ENCODE data around the gene PGM1. TPM values are rescaled to one million over a fixed set of nuclear protein-coding genes. Genes with fewer than 3 reads are reported as not detected.
"Not testable (repeated sequence)": the region's sequence is repeated elsewhere in the genome, so short reads cannot be mapped to it uniquely, and the experiment has no call there.

Gene PGM1
- total RNA-seq: 10 to 100 TPM; 31.9 to 32.4 TPM

DNA sequence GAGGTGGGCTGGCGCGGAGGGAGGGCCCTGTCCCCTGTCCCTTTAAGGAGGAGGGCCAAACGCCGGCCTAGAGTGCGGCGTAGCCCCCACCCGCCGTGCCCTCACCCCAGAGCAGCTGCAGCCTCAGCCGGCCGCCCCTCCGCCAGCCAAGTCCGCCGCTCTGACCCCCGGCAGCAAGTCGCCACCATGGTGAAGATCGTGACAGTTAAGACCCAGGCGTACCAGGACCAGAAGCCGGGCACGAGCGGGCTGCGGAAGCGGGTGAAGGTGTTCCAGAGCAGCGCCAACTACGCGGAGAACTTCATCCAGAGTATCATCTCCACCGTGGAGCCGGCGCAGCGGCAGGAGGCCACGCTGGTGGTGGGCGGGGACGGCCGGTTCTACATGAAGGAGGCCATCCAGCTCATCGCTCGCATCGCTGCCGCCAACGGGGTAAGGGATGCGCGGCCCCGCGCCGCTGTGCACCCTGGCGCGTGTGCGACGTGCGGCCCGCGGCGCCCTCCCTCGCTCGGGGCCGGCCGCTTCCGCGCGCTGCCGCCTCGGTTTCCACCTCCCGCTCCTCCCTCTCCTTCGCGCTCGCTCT is at the start of gene PGM1:
Gene PGM1 (plus strand): TSS at position 109 of the 583 bp plus-strand sequence. CDS start 78 bp downstream, at position 187.
- ChIA-PET POLR2A (interaction anchor here (1.0 to 2.2 kb wide), 2 partner anchors 11 to 70 kb away, joined by 3 to 8 read pairs; partner anchors contain the start of genes EFCAB7 and ITGB3BP), CTCF (interaction anchor here (0.9 kb wide), 1 partner anchor 18 kb away, joined by 3 read pairs; no protein-coding TSS in a partner anchor)
- Mint-ChIP-seq H3K9me3 (no peaks in the 10 kb centered on the region), H3K27ac (peak within 1 kb of the TSS; percentile 98), H3K4me1 (ENCODE audit: low read depth) (peaks cover 28% of the 10 kb centered on the region), H3K4me3 (peak within 1 kb of the TSS; percentile 95), H3K27me3 (no peaks in the 10 kb centered on the region), H3K36me3 (peaks cover 7% of the 10 kb centered on the region)
- peak; percentile 84 for DNase-seq
- intact Hi-C loops (cut with micrococcal nuclease): loop anchor here (1.0 to 5.0 kb wide), 4 partner anchors 19 to 1474 kb away; partner anchors contain the start of genes EFCAB7, ITGB3BP and USP1

DNA sequence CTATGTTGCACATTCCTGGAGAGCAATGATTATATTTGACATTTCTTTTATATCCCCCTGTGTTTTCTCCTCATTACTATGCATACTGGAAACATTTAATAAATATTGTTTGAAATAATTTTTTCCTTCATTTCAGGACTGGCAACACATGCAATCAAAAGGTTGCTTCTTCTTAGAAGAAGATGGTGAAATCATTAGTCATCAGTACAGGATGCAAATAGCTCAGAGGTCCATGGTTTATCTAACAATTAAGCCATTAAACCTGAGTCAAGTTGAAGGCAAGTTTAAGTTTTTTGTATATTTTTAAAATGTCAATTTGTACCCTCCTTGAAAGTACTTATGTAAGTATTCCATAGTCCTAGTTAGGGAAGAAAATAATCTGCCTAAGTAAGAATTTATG is 47.4 kb upstream of the PGM1 start:
- ChIA-PET CTCF (no interaction called here), POLR2A (no interaction called here)
- no peaks in the 10 kb centered on the region for H3K27me3 Mint-ChIP-seq
- intact Hi-C loops (cut with micrococcal nuclease): no loop called here
- peaks cover 9% of the 10 kb centered on the region for H3K36me3 Mint-ChIP-seq
- H3K4me1 Mint-ChIP-seq (ENCODE audit: low read depth): no peaks in the 10 kb centered on the region
- no peaks in the 10 kb centered on the region for H3K9me3 Mint-ChIP-seq
- H3K27ac Mint-ChIP-seq: no peak overlapping the region
- no peak overlapping the region for H3K4me3 Mint-ChIP-seq
- DNase-seq: no peak

DNA sequence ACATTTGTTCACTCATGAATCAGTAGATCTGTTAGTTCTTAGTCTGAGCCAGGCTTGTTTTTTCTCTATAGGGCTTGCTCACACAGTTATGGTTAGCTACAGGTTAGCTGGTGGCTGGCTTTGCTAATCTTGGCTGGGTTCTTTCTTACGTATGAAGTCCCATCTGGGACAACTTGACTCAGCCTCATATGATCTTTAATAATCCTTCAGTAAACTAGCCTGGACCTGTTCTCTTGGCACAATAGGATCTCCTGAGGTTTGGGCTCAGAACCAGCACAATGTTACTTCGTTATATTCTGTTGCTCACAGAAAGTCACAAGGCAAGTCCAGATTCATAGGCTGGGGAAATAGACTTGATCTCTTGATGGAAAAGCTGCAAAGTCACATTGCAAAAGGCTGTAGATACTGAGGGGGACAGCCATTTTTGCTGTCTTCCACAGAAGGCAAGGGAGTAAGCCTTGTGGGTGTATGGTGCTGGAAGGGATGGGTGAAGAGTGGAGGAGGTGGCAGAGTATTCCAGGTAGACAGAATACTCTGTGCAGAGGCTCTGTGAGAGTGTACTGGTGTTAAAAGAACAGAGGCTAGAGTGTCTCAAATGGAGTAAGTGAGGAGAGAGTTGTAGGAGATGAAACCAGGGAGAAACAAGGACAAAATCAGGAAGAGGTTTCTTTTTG is 45.5 kb upstream of the PGM1 start:
- no peak for DNase-seq
- no peaks in the 10 kb centered on the region for H3K27me3 Mint-ChIP-seq
- no peak overlapping the region for H3K4me3 Mint-ChIP-seq
- POLR2A ChIA-PET: no interaction called here
- CTCF ChIA-PET: no interaction called here
- no peaks in the 10 kb centered on the region for H3K9me3 Mint-ChIP-seq
- H3K27ac Mint-ChIP-seq: no peak overlapping the region
- H3K36me3 Mint-ChIP-seq: peaks cover 9% of the 10 kb centered on the region
- H3K4me1 Mint-ChIP-seq (ENCODE audit: low read depth): no peaks in the 10 kb centered on the region
- intact Hi-C loops (cut with micrococcal nuclease): no loop called here

DNA sequence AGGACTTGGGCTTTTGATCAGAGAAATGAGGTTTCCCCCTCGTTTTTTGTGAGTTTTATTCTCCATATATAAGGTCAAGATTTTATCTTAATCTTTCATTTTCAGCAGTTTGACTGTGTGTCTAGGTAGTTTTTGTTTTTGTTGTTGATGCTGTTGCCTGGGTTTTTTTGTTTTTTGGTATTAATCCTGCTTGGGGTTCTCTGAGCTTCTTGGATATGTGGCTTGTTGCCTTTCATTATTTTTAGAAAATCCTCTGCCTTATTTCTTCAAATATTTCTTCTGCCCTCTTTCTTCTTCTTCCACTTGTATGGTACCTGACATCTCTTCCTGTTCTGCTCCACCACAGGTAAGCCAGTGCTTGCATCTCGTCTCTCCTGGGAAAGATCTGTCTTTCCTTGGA is 44.9 kb upstream of the PGM1 start:
- Mint-ChIP-seq H3K4me1 (ENCODE audit: low read depth) (no peaks in the 10 kb centered on the region), H3K36me3 (peaks cover 9% of the 10 kb centered on the region), H3K27ac (no peak overlapping the region), H3K4me3 (no peak overlapping the region), H3K9me3 (no peaks in the 10 kb centered on the region), H3K27me3 (no peaks in the 10 kb centered on the region)
- ChIA-PET CTCF (no interaction called here), POLR2A (no interaction called here)
- no peak for DNase-seq
- intact Hi-C loops (cut with micrococcal nuclease): no loop called here

DNA sequence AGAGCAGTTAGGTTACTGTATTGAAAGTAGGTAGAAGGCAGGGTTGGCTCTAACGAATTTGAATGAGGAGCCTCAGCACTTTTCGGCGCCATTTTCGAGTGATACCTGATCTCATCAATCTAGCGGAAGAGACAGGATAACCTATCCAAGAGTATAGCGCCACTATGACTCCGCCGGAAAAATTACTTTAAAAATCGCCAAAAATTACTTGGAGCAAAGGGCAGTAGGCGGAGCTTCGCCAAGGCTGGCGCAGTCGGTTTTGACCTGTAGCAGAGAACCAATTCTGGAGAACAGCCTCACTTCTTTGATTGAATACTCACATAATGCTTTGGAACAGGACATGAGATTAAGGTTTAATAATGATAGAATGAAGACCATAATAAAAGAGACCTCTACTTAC is 44.3 kb upstream of the PGM1 start:
- Mint-ChIP-seq H3K9me3 (no peaks in the 10 kb centered on the region), H3K27me3 (no peaks in the 10 kb centered on the region), H3K27ac (no peak overlapping the region), H3K4me1 (ENCODE audit: low read depth) (no peaks in the 10 kb centered on the region), H3K36me3 (peaks cover 9% of the 10 kb centered on the region), H3K4me3 (no peak overlapping the region)
- CTCF ChIA-PET: no interaction called here
- no peak for DNase-seq
- intact Hi-C loops (cut with micrococcal nuclease): no loop called here
- POLR2A ChIA-PET: no interaction called here

DNA sequence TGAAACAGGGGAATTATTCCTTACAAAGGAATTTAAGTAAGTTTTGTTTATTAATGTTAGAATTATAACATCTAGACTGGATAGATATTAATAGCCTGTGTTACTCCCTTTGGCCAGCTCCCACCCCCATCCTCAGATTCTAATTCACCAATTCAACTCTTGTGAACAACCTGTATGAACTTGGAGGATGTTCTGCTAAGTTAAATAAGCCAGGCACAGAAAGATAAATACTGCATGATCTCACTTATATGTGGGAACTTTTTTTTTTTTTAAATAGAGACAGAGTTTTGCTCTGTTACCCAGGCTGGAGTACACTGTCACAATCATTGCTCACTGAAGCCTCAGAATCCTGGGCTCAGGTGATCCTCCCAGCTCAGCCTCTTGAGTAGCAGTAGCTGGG is 37.7 kb upstream of the PGM1 start:
- no peak for DNase-seq
- H3K4me1 Mint-ChIP-seq (ENCODE audit: low read depth): no peaks in the 10 kb centered on the region
- H3K9me3 Mint-ChIP-seq: no peaks in the 10 kb centered on the region
- intact Hi-C loops (cut with micrococcal nuclease): no loop called here
- H3K36me3 Mint-ChIP-seq: peaks cover 5% of the 10 kb centered on the region
- H3K27me3 Mint-ChIP-seq: no peaks in the 10 kb centered on the region
- POLR2A ChIA-PET: no interaction called here
- no peak overlapping the region for H3K4me3 Mint-ChIP-seq
- H3K27ac Mint-ChIP-seq: no peak overlapping the region
- CTCF ChIA-PET: no interaction called here

DNA sequence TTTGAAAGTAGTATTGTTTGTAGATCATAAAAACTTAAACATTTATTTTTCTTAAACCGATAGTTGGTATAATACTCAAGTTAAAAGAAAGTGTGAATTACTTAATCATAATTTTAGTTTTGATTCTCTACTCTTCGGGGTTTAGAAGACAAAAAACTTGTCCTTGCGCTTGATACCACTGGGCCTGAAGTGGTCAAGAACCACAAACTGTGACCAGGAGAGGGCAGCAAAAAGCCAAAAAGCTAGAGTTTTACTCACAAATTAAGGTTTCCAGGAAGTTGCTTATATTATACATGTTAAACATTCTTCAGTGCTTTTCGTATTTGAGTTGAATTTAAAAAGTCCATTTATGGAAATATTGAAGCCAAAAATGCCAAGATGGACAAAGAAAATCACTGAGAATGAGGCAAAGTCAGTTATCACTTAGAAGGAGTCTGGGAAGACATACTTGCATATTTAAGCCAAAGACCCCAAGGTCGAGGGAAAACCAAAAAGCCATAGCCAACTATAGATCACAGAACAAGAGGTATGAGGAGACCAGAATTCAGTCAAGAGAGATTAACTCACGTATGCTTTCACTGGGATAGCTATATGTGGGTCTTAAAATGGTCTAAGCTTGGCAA is 35.7 kb upstream of the PGM1 start:
- H3K27ac Mint-ChIP-seq: no peak overlapping the region
- POLR2A ChIA-PET: no interaction called here
- no peak overlapping the region for H3K4me3 Mint-ChIP-seq
- CTCF ChIA-PET: interaction anchor here (0.7 to 1.8 kb wide), 4 partner anchors 13 to 689 kb away, joined by 3 to 9 read pairs (median 4); no protein-coding TSS in a partner anchor
- H3K9me3 Mint-ChIP-seq: no peaks in the 10 kb centered on the region
- H3K36me3 Mint-ChIP-seq: peaks cover 7% of the 10 kb centered on the region
- no peaks in the 10 kb centered on the region for H3K27me3 Mint-ChIP-seq
- H3K4me1 Mint-ChIP-seq (ENCODE audit: low read depth): no peaks in the 10 kb centered on the region
- peak; percentile 26 for DNase-seq
- intact Hi-C loops (cut with micrococcal nuclease): no loop called here

DNA sequence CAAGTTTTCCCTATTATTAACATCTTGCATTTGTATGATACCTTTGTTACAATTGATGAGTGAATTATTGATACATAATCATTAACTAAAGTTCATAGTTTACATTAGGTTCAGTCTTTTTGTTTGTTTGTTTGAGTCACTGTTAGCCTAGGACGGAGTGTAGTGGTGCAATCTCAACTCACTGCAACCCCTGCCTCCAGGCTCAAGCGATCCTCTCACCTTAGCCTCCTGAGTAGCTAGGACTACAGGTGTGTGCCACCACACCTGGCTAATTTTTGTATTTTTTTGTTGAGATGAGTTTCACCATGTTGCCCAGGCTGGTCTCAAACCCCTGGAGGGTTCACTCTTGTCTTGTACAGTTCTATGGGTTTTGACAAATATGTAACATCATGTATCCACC is 33.9 kb upstream of the PGM1 start:
- ChIA-PET POLR2A (no interaction called here), CTCF (interaction anchor here (0.6 to 1.3 kb wide), 2 partner anchors 32 to 132 kb away, joined by 3 read pairs; no protein-coding TSS in a partner anchor)
- Mint-ChIP-seq H3K9me3 (no peaks in the 10 kb centered on the region), H3K27ac (no peak overlapping the region), H3K27me3 (no peaks in the 10 kb centered on the region), H3K4me3 (no peak overlapping the region), H3K36me3 (peaks cover 8% of the 10 kb centered on the region), H3K4me1 (ENCODE audit: low read depth) (no peaks in the 10 kb centered on the region)
- DNase-seq: no peak
- intact Hi-C loops (cut with micrococcal nuclease): no loop called here

DNA sequence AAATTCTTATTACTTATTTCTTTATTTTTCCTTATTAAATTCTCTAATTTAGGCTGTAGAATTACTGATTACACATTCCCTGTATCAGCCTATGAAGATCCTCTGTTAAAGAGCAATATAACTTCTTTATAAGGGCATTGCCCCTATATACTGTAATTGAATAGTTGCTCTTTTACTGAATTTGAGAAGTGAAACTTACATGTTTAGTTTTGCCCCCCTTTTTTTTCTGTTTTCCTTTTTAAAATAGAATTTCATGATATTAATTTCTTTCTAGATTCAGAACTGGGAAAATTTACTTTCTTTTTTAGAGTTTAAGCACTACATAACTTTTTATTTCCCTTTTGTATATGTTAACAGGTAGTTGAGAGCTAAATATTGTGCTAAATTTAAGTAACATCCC is 29.5 kb upstream of the PGM1 start:
- POLR2A ChIA-PET: no interaction called here
- Mint-ChIP-seq H3K27ac (no peak overlapping the region), H3K27me3 (no peaks in the 10 kb centered on the region), H3K36me3 (peaks cover 23% of the 10 kb centered on the region), H3K9me3 (no peaks in the 10 kb centered on the region), H3K4me1 (ENCODE audit: low read depth) (no peaks in the 10 kb centered on the region), H3K4me3 (no peak overlapping the region)
- CTCF ChIA-PET: interaction anchor here (1.3 to 3.0 kb wide), 2 partner anchors 11 to 12 kb away, joined by 4 to 8 read pairs; no protein-coding TSS in a partner anchor
- intact Hi-C loops (cut with micrococcal nuclease): no loop called here
- no peak for DNase-seq

DNA sequence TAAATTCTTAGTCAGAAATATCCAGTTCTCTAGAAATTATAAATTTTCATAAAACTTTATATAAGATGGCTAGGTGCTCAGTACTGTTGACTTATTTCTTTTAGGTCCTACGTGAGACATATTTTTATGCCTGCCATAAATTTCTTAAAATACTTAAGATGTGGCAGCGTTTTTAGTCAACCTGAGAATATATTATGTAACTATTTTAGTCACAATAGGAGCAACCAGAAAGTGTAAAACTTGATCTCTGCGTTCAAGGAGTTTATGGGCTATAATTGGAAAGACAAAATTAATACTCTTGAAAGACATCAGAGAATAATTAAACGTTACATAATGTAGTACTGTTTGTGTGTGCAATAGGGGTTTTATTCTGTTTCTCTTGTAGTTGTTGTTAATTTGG is 24.1 kb upstream of the PGM1 start:
- intact Hi-C loops (cut with micrococcal nuclease): no loop called here
- Mint-ChIP-seq H3K4me1 (ENCODE audit: low read depth) (no peaks in the 10 kb centered on the region), H3K27me3 (no peaks in the 10 kb centered on the region), H3K4me3 (no peak overlapping the region), H3K27ac (no peak overlapping the region), H3K9me3 (no peaks in the 10 kb centered on the region), H3K36me3 (peaks cover 16% of the 10 kb centered on the region)
- CTCF ChIA-PET: no interaction called here
- DNase-seq: no peak
- POLR2A ChIA-PET: no interaction called here

DNA sequence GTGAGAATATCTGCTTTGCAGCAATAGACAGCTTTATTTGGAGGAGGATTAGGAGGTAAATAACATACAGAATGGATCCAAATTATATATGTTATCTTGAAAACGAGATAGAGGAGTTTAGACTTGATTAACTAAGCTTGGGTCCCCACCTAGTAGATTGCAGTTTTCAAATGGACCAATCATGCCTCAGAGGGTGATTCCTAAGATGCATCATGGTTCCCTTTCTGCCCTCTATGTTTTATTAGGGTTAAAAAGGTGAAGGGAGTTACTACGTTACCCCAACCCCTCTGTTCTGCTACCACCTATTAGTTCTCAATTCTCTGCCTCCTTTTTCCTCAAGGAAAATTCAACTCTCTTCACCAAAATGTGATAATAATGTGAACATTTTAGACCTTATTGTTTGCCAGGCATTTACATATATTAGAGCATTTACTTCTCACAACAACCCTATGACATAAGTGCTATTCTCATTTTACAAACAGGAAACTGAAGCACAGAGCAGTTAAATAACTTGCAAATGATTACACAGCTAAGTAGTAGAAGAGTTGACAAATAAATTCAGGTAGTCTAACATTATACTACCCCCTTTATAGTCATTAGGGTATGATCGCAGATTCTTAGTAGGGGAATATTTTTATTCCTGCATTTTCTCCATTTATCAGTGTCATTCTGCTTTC is 23.4 kb upstream of the PGM1 start:
- CTCF ChIA-PET: interaction anchor here (1.0 kb wide), 1 partner anchor 12 kb away, joined by 3 read pairs; no protein-coding TSS in a partner anchor
- Mint-ChIP-seq H3K4me1 (ENCODE audit: low read depth) (no peaks in the 10 kb centered on the region), H3K27ac (no peak overlapping the region)

DNA sequence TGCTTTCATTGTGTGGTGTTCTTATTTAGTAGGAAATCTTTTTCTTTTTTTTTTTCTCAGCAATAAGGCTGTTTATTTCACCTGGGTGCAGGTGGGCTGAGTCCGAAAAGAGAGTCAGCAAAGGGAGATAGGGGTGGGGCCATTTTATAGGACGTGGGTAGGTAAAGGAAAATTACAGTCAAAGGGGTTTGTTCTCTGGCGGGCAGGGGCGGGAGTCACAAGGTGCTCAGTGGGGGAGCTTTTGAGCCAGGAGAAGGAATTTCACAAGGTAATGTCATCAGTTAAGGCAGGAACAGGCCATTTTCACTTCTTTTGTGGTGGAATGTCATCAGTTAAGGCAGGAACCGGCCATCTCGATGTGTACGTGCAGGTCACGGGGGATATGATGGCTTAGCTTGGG is 20.5 kb upstream of the PGM1 start:
- POLR2A ChIA-PET, CTCF ChIA-PET, H3K27ac Mint-ChIP-seq: not testable (repeated sequence)

More for the DNA sequence above, 23.4 kb upstream of the PGM1 start:
- Mint-ChIP-seq H3K36me3 (peaks cover 11% of the 10 kb centered on the region), H3K4me3 (no peak overlapping the region), H3K27me3 (no peaks in the 10 kb centered on the region), H3K9me3 (no peaks in the 10 kb centered on the region)
- POLR2A ChIA-PET: no interaction called here
- no peak for DNase-seq
- intact Hi-C loops (cut with micrococcal nuclease): no loop called here

More for the DNA sequence above, 20.5 kb upstream of the PGM1 start:
- H3K9me3 Mint-ChIP-seq; H3K27me3 Mint-ChIP-seq; intact Hi-C loops (cut with micrococcal nuclease); DNase-seq; H3K4me1 Mint-ChIP-seq (ENCODE audit: low read depth); H3K4me3 Mint-ChIP-seq; H3K36me3 Mint-ChIP-seq: not testable (repeated sequence)

All from activated CD4-positive, alpha-beta memory T cell treated with anti-CD3 and anti-CD28 coated beads for 36 hours (primary cell).